GM12878 (cell line): Measurements from ENCODE around the gene ANGPTL4. TPM values are rescaled to one million over a fixed set of nuclear protein-coding genes. Genes with fewer than 3 reads are reported as not detected.

Experiments used
- JUND ChIP-seq: IDR thresholded peaks from 2 replicates; pipeline ENCODE4 v1.6.1; 2012; ENCODE audit warnings: low read depth, mild to moderate bottlenecking, low read length, improper control_type of control experiment, moderate library complexity
- NR2C1 ChIP-seq: fragments of 450-650 bp; IDR thresholded peaks from 2 replicates; pipeline ENCODE4 v1.6.1; 2017; ENCODE audit warnings: antibody characterized with exemption, mild to moderate bottlenecking, moderate library complexity
- PAX5 ChIP-seq: IDR thresholded peaks from 2 replicates; pipeline ENCODE4 v1.6.1; 2011; ENCODE audit warnings: low read depth, low read length, borderline replicate concordance
- POLR2AphosphoS5 ChIP-seq: IDR thresholded peaks from 2 replicates; pipeline ENCODE4 v1.6.1; 2011; ENCODE audit warnings: mild to moderate bottlenecking, low read length, inconsistent platforms
- RELA ChIP-seq: fragments of 450-650 bp; IDR thresholded peaks from 2 replicates; pipeline ENCODE4 v1.8.0; 2014; ENCODE audit warnings: borderline replicate concordance; ENCODE audit not compliant: partially characterized antibody
- TBL1XR1 ChIP-seq: IDR thresholded peaks from 2 replicates; pipeline ENCODE4 v1.6.1; 2012; ENCODE audit warnings: low read depth, low read length, improper control_type of control experiment
- TCF7 ChIP-seq: IDR thresholded peaks from 2 replicates; pipeline ENCODE4 v1.6.1; 2014; ENCODE audit warnings: antibody characterized with exemption, borderline replicate concordance
- YY1 ChIP-seq: IDR thresholded peaks from 2 replicates; pipeline ENCODE4 v1.6.1; 2011; ENCODE audit warnings: low read depth, mild to moderate bottlenecking, low read length
- polyA plus RNA-seq, 11 experiments: library from polyadenylated mRNA; depleted of rRNA in 4 of 11; unstranded in 6 of 11; stranded (reverse) in 5 of 11; fragments of >200 nt; fragmentation: Nextera tagmentation in 4 of 11; fragmentation: Illumina TruSeq in 1 of 11; extraction: Ambion mirVana in 4 of 11; extraction: Trizol in 1 of 11; gene quantifications; 1 replicate in 1 of 11; 2 replicates in 10 of 11; pipeline versions ENCODE4 v1.2.1 to v1.2.3, GENCODE V29; 2011 to 2016; ENCODE audit warnings: inconsistent platforms in 2 of 11, missing spikeins in 2 of 11, low read depth in 1 of 11
- total RNA-seq, 4 experiments: library from RNA; depleted of rRNA in 3 of 4; stranded (reverse); fragments of >200 nt in 3 of 4; fragmentation: Illumina TruSeq in 1 of 4; extraction: Trizol in 1 of 4; gene quantifications; 2 replicates each; pipeline versions ENCODE4 v1.2.1 to v1.2.3, GENCODE V29; 2013 to 2021
- TF ChIP-seq, protein P1 (sequence below): IDR thresholded peaks from 2 replicates; pipeline ENCODE4 v1.6.1; 2012; ENCODE audit warnings: improper control_type of control experiment, low read depth, low read length; ENCODE audit not compliant: insufficient replicate concordance
- TF ChIP-seq, protein P2 (sequence below): fragments of 450-650 bp; formaldehyde crosslinking; IDR thresholded peaks from 2 replicates; pipeline ENCODE4 v1.5.0; 2022; ENCODE audit warnings: mild to moderate bottlenecking, missing genetic modification characterization
- TF ChIP-seq, protein P3 (sequence below): fragments of 450-650 bp; IDR thresholded peaks from 2 replicates; pipeline ENCODE4 v1.6.1; 2017; ENCODE audit warnings: antibody characterized with exemption, mild to moderate bottlenecking, moderate library complexity
- TF ChIP-seq, protein P4 (sequence below): IDR thresholded peaks from 2 replicates; pipeline ENCODE4 v1.6.1; 2012; ENCODE audit warnings: mild to moderate bottlenecking, low read depth, low read length

ANGPTL4 gene
- total and polyA plus RNA-seq, 10 of the 15 experiments (the other 5 are each of a cell fraction or from before 2014, with no cell fraction given) = 0.45 TPM; not detected in 9

DNA sequence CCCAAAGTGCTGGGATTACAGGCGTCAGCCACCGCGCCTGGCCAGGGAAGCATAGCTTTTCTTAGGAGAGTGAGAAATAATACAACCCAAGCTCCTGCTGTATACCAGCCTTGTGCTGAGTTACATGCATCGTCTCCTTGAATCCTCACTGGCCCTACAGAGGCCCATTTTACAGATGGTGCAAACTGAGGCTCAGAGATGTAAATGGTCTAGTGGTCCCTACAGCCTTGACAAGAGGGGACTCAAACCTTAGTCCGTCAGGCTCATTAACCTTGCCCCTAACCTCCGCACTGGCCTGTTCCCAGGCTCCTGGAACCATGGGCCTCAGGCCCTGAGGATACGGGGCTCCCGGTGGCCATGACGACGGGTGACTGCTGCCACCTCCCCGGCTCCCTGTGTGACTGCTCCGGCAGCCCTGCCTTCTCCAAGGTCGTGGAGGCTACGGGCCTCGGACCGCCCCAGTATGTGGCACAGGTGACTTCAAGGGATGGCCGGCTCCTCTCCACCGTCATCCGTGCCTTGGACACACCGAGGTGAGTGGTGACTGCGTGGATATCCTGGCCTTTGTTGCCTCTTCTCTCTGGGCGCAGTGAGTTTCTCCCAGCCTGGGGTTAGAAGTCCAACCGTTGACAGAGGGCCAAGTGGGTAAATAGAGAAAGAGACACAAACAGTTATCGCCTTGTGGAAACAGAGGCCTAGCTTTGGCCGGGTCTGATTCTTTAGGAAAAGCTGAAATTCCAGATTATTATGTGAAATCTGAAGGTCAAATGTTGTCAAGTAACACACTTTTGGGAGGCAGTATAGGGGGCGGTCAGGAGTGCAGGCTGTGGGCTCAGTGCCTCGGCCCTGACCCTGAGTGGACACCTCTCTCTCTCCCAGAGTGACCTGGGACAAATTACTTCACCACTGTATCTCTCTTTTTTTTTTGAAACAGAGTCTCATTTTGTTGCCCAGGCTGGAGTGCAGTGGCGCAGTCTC is 57.8 kb downstream of the ANGPTL4 start (continued):
- TF ChIP-seq, protein P1, sequence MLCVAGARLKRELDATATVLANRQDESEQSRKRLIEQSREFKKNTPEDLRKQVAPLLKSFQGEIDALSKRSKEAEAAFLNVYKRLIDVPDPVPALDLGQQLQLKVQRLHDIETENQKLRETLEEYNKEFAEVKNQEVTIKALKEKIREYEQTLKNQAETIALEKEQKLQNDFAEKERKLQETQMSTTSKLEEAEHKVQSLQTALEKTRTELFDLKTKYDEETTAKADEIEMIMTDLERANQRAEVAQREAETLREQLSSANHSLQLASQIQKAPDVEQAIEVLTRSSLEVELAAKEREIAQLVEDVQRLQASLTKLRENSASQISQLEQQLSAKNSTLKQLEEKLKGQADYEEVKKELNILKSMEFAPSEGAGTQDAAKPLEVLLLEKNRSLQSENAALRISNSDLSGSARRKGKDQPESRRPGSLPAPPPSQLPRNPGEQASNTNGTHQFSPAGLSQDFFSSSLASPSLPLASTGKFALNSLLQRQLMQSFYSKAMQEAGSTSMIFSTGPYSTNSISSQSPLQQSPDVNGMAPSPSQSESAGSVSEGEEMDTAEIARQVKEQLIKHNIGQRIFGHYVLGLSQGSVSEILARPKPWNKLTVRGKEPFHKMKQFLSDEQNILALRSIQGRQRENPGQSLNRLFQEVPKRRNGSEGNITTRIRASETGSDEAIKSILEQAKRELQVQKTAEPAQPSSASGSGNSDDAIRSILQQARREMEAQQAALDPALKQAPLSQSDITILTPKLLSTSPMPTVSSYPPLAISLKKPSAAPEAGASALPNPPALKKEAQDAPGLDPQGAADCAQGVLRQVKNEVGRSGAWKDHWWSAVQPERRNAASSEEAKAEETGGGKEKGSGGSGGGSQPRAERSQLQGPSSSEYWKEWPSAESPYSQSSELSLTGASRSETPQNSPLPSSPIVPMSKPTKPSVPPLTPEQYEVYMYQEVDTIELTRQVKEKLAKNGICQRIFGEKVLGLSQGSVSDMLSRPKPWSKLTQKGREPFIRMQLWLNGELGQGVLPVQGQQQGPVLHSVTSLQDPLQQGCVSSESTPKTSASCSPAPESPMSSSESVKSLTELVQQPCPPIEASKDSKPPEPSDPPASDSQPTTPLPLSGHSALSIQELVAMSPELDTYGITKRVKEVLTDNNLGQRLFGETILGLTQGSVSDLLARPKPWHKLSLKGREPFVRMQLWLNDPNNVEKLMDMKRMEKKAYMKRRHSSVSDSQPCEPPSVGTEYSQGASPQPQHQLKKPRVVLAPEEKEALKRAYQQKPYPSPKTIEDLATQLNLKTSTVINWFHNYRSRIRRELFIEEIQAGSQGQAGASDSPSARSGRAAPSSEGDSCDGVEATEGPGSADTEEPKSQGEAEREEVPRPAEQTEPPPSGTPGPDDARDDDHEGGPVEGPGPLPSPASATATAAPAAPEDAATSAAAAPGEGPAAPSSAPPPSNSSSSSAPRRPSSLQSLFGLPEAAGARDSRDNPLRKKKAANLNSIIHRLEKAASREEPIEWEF = no peak
- TF ChIP-seq PAX5 (no peak), RELA (no peak), POLR2AphosphoS5 (no peak), YY1 (no peak), NR2C1 (no peak), JUND (no peak), TBL1XR1 (no peak), TCF7 (no peak)
- TF ChIP-seq, protein P2, sequence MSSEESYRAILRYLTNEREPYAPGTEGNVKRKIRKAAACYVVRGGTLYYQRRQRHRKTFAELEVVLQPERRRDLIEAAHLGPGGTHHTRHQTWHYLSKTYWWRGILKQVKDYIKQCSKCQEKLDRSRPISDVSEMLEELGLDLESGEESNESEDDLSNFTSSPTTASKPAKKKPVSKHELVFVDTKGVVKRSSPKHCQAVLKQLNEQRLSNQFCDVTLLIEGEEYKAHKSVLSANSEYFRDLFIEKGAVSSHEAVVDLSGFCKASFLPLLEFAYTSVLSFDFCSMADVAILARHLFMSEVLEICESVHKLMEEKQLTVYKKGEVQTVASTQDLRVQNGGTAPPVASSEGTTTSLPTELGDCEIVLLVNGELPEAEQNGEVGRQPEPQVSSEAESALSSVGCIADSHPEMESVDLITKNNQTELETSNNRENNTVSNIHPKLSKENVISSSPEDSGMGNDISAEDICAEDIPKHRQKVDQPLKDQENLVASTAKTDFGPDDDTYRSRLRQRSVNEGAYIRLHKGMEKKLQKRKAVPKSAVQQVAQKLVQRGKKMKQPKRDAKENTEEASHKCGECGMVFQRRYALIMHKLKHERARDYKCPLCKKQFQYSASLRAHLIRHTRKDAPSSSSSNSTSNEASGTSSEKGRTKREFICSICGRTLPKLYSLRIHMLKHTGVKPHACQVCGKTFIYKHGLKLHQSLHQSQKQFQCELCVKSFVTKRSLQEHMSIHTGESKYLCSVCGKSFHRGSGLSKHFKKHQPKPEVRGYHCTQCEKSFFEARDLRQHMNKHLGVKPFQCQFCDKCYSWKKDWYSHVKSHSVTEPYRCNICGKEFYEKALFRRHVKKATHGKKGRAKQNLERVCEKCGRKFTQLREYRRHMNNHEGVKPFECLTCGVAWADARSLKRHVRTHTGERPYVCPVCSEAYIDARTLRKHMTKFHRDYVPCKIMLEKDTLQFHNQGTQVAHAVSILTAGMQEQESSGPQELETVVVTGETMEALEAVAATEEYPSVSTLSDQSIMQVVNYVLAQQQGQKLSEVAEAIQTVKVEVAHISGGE (CRISPR knock-in tag) = no peak
- TF ChIP-seq, protein P3, sequence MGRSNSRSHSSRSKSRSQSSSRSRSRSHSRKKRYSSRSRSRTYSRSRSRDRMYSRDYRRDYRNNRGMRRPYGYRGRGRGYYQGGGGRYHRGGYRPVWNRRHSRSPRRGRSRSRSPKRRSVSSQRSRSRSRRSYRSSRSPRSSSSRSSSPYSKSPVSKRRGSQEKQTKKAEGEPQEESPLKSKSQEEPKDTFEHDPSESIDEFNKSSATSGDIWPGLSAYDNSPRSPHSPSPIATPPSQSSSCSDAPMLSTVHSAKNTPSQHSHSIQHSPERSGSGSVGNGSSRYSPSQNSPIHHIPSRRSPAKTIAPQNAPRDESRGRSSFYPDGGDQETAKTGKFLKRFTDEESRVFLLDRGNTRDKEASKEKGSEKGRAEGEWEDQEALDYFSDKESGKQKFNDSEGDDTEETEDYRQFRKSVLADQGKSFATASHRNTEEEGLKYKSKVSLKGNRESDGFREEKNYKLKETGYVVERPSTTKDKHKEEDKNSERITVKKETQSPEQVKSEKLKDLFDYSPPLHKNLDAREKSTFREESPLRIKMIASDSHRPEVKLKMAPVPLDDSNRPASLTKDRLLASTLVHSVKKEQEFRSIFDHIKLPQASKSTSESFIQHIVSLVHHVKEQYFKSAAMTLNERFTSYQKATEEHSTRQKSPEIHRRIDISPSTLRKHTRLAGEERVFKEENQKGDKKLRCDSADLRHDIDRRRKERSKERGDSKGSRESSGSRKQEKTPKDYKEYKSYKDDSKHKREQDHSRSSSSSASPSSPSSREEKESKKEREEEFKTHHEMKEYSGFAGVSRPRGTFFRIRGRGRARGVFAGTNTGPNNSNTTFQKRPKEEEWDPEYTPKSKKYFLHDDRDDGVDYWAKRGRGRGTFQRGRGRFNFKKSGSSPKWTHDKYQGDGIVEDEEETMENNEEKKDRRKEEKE = no peak
- TF ChIP-seq, protein P4, sequence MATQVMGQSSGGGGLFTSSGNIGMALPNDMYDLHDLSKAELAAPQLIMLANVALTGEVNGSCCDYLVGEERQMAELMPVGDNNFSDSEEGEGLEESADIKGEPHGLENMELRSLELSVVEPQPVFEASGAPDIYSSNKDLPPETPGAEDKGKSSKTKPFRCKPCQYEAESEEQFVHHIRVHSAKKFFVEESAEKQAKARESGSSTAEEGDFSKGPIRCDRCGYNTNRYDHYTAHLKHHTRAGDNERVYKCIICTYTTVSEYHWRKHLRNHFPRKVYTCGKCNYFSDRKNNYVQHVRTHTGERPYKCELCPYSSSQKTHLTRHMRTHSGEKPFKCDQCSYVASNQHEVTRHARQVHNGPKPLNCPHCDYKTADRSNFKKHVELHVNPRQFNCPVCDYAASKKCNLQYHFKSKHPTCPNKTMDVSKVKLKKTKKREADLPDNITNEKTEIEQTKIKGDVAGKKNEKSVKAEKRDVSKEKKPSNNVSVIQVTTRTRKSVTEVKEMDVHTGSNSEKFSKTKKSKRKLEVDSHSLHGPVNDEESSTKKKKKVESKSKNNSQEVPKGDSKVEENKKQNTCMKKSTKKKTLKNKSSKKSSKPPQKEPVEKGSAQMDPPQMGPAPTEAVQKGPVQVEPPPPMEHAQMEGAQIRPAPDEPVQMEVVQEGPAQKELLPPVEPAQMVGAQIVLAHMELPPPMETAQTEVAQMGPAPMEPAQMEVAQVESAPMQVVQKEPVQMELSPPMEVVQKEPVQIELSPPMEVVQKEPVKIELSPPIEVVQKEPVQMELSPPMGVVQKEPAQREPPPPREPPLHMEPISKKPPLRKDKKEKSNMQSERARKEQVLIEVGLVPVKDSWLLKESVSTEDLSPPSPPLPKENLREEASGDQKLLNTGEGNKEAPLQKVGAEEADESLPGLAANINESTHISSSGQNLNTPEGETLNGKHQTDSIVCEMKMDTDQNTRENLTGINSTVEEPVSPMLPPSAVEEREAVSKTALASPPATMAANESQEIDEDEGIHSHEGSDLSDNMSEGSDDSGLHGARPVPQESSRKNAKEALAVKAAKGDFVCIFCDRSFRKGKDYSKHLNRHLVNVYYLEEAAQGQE = no peak
